Germinal center (tissue), 1 donor: ENCODE data around the gene CNOT2.
"Not testable (repeated sequence)": the region's sequence is repeated elsewhere in the genome, so short reads cannot be mapped to it uniquely, and the experiment has no call there.

Source experiments
- DNase-seq: peaks from one replicate; pipeline ENCODE4 v3.0.0; 2012; ENCODE audit warnings: mixed read lengths, low spot score

Gene CNOT2

DNA sequence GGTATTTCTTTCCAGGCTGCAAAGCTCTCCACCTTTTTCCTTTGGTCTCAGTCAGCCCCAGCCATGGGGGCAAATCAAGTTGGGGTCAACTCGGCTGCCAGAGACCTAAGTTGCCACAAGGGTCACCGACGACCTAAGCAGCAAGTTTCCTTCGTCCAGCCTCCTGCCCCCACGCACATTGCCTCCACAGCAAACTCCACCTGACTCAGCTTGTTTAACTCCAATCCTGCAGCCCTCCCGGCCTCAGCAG is 122.1 kb downstream of the CNOT2 start:
- no peak for DNase-seq

DNA sequence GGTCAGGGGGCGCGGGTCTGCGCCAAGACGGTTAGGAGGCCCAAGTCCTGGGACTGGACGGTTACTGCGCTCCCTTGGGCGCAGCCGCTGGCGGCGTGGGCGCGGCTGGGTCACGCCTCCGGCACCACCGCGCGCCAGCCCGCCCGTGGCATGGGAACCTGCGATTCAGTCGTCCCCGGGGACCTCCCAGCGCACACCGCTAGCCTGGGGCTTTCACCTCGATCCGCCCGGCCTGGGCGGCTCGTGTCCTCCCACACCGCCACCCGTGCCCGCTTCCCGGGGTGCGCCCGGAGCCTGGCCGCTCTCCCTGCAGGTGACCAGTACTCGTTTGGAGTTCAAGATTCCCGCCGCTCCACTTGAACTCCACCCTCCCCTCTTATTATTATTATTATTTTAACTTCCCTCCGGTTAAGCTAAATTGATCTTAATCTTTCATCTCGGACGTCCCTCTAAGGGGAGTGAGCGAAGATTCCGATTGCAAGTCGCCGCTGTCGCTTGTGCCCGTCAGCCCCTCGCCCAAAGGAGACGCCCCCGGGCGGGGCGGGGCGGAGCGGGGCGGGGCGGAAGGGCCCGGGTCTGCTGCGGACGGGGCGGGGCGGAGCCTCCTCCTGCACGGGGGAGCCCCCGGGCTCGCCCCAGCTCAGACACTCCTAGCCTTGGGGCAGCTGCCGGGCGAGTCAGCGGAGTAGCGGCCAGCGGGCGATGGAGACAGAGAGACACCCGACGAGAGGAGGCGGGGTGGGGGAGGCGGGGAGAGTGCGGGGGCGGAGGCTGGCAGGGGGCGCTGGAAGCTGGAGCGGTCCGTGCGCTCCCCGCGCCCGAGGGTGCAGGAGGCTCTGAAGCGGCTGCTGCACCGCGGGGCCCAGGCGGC is 122.7 kb downstream of the CNOT2 start, which contains the start of gene KCNMB4:
Gene KCNMB4, plus strand, starts transcription at position 643 of the 871 bp plus-strand sequence. CDS start 445 bp downstream, outside the sequence.
- peak; percentile 87 for DNase-seq

DNA sequence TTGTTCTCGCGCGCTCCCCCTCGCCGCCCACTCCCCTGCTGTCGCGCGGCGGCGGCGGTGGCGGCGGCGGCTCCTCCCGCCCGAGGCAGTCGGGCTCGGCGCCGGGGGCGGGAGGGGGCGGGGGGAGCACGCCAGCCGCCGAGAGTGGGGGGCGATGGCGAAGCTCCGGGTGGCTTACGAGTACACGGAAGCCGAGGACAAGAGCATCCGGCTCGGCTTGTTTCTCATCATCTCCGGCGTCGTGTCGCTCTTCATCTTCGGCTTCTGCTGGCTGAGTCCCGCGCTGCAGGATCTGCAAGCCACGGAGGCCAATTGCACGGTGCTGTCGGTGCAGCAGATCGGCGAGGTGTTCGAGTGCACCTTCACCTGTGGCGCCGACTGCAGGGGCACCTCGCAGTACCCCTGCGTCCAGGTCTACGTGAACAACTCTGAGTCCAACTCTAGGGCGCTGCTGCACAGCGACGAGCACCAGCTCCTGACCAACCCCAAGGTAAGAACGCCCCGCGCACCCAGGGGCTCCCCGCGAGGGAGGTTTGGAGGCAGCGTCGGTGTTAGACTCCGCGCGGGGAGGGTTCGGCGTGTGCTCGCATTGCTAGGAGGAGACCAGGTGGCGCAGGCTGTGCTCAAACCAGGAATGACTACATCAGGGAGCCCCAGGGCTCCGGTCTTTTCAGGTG is 123.5 kb downstream of the CNOT2 start:
- peak; percentile 60 for DNase-seq

DNA sequence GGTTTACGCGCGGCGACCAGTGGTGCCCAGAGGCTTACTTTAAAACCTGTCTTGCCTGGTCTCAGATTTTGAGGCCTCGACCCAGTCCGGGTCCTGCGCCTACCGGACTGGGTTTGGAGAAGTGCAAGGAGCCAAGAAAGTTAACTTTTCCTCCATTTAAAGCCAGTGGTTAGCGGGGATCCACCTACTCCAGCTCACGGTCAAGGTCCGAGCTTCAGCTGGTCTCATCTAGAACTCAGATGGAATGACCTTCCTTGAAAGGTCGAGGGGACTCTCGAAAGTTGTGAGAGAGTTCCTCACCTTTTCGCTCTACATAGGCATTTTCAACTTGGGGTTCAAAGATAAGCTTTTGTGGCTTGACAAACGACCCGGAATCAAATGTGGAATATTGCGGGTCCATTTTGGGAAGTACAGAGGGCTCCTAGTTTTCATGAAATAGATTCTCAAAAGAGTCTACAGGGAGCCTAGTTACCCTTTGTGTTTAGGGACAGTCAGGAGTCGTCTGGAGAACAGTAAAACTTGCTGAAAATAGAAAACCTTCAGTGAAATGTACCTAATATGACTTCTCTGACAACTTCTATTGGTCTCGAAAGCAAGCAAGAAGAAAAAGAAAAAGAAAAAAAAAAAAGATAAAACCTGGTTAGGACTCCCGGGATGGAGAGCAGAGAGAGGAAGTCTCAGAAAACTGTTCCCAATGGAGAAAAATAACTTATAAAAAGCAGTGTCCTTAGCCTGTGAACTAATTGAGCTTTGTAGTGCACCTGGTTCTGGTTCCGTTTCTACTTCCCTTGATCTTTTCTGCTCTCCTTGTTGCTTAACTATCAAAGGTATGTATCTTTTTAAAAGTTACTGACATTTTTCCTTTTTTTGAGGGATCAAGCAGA is 124.3 kb downstream of the CNOT2 start:
- no peak for DNase-seq

DNA sequence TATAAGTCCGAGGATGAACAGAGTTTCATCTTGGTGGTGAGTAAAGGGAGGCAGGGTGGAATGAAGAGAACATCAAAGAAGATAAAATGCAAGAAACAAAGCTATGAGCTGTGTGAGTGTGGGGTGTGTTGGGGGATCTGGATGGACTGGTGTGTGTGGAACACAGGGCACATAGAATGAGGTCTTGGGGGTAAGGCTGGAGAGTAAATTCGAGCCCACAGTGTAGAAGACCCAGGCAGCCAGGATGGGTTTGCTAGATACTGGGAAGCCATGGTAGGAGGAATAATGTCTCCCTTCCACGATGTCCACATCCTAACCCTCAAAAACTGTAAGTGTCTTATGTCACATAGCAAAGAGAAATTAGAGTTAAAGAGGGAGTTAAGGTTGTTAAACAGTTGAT is 129.6 kb downstream of the CNOT2 start:
- DNase-seq: no peak

DNA sequence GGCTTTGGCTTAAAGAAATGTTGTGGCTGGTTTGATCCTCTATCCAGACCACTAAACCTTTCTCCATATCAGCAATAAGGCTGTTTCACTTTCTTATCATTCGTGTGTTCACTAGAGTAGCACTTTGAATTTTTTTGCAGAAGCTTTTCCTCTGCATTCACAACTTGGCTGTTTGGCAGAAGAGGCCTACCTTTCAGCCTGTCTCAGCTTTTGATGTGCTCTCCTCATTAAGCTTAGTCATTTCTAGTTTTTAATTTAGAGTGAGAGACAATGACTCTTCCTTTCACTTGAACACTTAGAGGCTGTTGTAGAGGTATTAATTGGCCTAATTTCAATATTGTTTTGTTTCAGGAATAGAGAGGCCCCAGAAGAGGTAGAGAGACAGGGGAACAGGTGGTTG is 136.6 kb downstream of the CNOT2 start:
- DNase-seq: no peak

DNA sequence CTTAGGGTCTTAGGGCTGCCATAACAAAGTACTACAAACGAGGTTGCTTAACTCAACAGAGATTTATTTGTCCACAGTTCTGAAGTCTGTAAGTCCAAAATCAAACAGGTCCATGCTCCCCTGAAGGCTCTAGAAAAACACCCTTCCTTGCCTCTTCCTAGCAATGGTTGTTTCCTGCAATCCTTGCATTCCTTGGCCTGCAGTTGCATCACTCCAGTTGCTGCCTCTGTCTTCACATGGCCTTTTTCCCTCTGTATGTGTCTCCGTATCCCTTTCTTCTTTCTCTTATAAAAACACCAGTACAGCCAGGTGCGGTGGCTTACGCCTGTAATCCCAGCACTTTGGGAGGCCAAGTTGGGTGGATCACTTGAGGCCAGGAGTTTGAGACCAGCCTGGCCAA is 140.3 kb downstream of the CNOT2 start:
- DNase-seq: no peak

DNA sequence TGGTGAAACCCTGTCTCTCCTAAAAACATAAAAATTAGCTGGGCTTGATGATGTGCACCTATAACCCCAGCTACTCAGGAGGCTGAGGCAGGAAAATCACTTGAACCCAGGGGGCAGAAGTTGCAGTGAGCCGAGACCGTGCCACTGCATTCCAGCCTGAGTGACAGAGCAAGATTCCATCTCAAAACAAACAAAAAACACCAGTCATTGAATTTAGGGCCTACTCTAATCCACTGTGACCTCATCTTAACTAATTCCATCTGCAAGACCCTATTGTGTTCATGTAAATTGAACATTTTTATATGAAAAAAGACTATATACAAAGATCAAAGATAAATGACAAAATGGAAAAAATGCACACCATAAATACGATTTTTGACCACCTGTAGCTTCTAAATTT is 140.7 kb downstream of the CNOT2 start:
- DNase-seq: no peak

DNA sequence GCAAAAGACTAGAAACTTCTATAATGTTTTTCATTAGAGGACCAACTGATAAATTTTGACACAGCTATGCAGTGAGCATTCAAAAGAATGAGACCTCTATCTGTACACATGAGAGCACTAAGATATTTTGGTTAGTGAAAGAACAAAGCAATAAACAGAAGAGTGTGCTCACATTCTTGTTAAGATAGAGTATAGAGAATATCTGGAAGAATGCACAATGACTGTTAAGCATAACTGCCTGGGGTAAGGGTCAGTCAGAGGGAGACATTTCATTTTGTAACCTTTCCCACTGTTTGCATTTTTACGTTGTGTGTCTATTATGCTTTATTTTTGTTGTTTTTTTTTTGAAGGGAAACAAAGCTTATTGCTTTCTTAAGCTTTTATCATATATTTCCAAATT is 143.5 kb downstream of the CNOT2 start:
- no peak for DNase-seq

DNA sequence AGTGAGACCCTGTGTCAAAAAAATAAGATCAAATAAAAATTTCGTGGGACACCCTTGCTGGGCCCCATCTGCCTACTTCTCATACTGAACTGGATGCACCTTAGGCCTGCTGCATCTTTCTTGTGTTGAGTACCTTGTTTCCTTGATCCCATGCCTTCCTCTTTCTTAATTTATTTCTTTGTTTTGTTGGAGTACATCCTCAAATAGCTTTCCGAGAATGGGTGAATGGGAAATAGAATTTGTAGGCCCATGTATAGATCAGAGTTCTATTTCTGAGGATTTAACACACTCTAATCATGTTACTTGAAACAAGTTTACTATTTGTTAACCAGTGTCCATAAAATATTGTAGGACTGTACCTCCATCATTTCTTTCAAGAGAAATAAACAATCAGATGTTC is 146.4 kb downstream of the CNOT2 start:
- no peak for DNase-seq

DNA sequence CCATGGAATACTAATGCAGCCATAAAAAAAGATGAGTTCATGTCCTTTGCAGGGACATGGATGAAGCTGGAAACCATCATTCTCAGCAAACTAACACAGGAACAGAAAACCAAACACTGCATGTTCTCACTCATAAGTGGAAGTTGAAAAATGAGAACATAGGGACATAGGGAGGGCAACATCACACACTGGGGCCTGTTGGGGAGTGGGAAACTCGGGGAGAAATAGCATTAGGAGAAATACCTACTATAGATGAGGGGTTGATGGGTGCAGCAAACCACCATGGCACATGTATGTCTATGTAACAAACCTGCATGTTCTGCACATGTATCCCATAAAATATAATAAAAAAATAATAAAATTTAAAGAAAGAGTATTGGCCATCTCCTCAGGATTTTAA is 149.4 kb downstream of the CNOT2 start:
- not testable (repeated sequence) for DNase-seq

DNA sequence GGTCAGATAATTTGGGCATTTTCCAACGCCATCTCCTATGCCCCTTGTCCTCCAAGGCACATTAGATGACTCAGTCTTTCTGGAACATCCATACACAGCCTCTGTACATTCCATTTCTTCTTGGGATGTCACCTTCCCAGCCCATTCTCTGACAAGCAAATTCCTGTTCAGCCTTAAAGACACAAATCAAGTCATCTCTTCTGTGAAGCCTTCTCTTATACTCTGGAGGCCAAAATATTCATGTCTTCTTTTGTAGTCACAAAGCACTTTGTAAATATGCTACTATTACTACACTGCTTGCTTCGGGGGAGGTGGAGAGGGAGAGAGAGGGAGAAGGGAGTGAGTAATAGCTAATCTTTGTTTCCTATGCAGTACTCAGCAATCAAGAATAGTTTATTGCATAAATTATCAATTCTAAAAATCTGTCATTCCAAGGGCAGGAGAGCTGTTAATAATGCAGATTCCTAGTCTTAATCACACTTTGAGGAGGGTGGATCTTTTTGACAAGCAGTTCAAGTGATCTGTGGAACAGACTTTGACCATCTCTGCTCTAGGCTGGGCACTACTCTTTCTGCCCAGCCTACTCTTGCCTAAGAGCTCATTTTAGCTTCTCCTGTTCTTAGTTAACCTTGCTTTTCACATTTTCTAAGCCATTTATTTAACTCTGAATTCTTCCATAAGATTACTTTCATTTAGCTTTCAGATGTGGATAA is 150.7 kb downstream of the CNOT2 start:
- no peak for DNase-seq

DNA sequence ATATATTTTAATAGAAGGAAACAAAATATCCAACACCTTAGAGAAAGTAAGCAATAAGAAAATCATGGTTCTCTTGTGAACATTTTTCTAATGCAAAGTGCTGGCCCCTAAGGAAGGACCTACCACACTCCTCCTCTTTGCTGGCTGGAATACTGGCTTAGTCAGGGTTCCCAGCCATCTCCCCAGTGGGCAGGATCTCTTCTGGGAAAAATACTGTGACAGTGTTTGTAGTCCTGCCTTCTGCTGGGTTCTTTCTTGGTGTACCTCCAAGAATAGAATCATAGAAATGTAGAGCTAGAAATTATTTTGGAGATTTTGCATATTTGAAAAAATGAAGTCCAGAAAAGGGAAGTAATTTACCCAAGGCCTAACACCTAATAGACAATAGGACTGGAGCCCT is 154.8 kb downstream of the CNOT2 start:
- DNase-seq: no peak

DNA sequence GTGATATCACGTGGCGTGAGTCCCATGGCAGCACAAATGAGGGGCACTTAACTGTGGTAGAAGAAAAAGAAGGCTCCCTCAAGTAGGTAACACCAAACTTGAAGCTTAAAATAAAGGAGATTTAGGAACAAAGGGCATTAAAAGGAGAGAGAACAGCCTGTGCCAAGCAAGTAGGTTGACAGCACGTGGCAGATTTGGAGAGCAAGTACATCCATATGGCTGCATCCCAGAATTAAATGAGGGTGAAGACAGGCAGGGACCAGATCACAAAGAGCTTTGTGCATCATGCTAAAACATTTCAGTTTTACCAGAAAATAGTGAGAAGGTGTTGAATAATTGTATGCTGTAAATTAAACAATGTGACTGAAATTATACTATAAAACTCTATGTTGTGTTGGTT is 155.6 kb downstream of the CNOT2 start:
- DNase-seq: no peak

DNA sequence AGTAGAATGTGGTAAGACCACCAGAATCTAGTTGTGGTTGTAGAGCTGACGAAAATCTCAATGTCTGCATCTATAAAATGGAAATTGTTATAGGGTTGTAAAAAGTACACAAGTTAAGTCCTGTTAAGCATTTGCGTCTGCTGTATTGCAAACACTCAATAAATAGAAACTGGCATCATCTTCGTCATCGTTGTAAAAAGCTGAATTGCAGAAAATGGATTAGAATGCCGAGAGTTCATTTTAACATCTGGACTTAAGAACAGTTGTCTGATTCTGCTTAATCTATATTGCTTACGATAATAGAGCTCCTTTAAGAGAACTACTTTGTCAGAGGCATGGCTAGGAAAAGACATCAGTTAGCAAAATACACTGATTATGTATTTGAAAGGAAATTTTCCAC is 156.1 kb downstream of the CNOT2 start:
- no peak for DNase-seq

DNA sequence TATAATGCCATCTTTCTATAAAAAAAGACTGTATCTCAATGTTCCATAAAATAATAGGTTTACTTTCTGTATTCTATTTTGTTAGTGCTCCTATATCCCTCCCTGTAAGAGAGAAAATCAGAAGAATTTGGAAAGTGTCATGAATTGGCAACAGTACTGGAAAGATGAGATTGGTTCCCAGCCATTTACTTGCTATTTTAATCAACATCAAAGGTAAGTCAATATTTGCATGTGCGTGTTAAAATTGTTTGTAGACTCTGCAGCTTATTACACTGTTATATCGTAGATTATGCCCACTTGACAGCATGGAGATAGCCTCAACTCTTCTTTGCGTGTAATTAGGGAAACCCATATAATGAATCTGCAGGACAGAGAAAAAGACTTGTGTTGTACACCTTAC is 156.9 kb downstream of the CNOT2 start:
- DNase-seq: no peak

DNA sequence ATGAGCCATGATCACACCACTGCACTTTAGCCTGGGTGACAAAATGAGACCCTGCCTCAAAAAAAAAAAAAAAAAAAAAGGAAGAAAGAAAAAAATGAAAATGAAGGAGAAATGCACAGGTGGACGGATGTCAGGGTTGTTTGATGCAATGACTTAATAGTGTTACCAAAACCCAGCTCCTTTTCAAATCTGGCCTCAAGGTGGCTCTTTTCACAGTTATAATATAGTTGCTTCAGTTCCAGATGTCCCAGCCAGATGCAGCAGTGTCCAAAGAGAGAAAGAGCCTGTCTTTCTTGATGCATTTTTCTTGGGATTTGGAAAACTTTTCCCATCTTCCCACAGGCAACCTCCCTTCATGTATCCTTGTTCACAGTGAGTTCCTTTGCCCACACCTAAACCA is 159.4 kb downstream of the CNOT2 start:
- no peak for DNase-seq

DNA sequence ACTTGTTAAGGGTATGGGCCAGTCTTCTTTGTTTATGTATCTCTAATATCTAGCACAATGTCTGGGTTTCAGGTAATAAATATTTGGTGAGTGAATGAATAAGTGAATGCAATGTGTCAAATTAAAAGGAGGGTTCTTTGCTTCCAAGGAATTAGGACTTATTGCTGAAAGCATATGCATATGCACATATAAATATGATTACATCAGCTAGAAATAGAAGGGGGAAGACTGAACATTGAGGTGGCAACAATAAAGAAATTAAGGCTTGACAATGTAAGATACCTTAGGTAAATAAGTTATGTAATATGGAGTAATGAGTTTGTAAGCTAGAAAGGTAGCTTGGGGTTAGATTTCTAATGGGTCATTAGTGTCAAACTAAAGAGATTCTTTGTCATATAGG is 160.6 kb downstream of the CNOT2 start:
- no peak for DNase-seq
